Vagina (tissue), 2 donors: ENCODE results near the gene DLG2. TPM values are rescaled to one million over a fixed set of nuclear protein-coding genes. Genes with fewer than 3 reads are reported as not detected.

Experiments
- DNase-seq, 2 donors: peaks; one replicate each; pipeline ENCODE4 v3.0.0-alpha.2; 2017; ENCODE audit errors: extremely low spot score in 2 of 2
- H3K27ac ChIP-seq: fragments of 200-600 bp; sonication (generic); one replicate; pipeline ENCODE4 v1.5.1; 2019
- H3K27me3 ChIP-seq: fragments of 200-600 bp; sonication (generic); one replicate; pipeline ENCODE4 v1.5.1; 2019
- H3K36me3 ChIP-seq, 2 donors: fragments of 200-600 bp; sonication (generic); one replicate each; pipeline ENCODE4 v1.5.1; 2017 to 2019
- H3K4me1 ChIP-seq: fragments of 200-600 bp; sonication (generic); one replicate; pipeline ENCODE4 v1.5.1; 2019
- H3K4me3 ChIP-seq, 2 donors: fragments of 200-600 bp; sonication (generic); 1 replicate in 1 of 2; 2 replicates in 1 of 2; pipeline ENCODE4 v1.5.1; 2016 to 2019
- H3K9me3 ChIP-seq: fragments of 200-600 bp; sonication (generic); one replicate; pipeline ENCODE4 v1.5.1; 2019
- CTCF ChIP-seq, 3 experiments: fragments of 450-650 bp in 2 of 3; fragments of 200-600 bp in 1 of 3; sonication (generic) in 1 of 3; IDR thresholded peaks; one replicate each; pipeline ENCODE4 v1.5.1; 2017 to 2019; ENCODE audit warnings: antibody characterized with exemption in 3 of 3, mild to moderate bottlenecking in 2 of 3, moderate library complexity in 2 of 3
- POLR2A ChIP-seq, 2 donors: fragments of 450-650 bp; IDR thresholded peaks; one replicate each; pipeline ENCODE4 v1.6.1; 2017; ENCODE audit warnings: antibody characterized with exemption in 2 of 2, mild to moderate bottlenecking in 2 of 2, moderate library complexity in 2 of 2
- POLR2AphosphoS5 ChIP-seq, 2 donors: sonication (generic); formaldehyde crosslinking; IDR thresholded peaks; one replicate each; pipeline ENCODE4 v1.9.0; 2017; ENCODE audit warnings: antibody characterized with exemption in 2 of 2, mild to moderate bottlenecking in 2 of 2, low read depth in 1 of 2; ENCODE audit not compliant: insufficient read depth in 1 of 2
- intact Hi-C: fragments of 100-400 bp; cut with DNase I; formaldehyde crosslinking; loops from one replicate; pipeline ENCODE4 v1.15.1; 2023
- total RNA-seq: library from RNA; depleted of rRNA; stranded (reverse); fragments of >200 nt; gene quantifications from one replicate; pipeline ENCODE4 v1.2.3, GENCODE V29; 2016

The DLG2 gene
- total RNA-seq, 1 donor from 2014 or later, result 10.1 TPM

DNA sequence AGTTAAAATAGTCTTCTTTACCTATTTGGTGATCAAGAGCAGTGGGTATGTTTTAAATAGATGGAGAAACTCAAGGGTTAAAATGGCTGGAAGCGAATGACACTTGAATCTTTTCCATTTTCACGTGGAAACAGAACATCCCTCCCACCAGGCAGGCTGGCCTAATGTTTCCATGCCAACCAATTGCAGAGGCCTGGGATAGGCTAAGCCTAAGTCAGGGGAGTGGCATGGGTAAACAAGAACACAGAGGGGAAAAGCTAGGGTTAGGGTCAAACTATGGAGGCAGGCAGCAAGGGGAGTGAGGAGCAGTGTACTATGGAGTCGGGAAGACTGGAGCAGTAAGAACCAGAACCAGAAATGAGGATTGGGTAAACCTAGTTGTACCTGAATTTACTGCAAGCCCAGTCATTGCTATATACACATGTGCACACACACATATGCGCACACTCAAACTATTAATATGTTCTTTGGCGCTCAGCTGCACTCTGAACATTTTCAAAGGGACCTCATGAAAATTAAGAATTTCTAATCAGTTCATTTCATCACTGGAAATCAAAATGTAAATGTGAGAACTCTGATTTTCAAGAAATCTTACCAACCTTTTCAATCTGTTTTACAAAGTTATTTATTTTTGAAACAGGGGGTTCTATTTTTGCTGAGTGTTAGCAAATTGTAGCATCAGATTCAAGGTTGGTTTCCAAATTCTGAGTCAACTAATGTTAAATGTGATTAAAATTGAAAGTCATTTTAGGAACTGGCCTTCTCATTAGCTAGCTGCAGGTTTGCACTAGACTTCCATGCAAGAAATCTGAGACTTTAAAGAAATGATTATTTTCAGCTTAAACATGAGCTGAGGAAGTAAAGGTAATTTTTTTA, 2014.0 kb downstream of the DLG2 start:
- Histone ChIP-seq H3K27ac (no peak overlapping the region), H3K27me3 (no peaks in the 10 kb centered on the region), H3K9me3 (no peaks in the 10 kb centered on the region), H3K4me3 (no peak overlapping the region), H3K36me3 (no peaks in the 10 kb centered on the region), H3K4me1 (no peaks in the 10 kb centered on the region)
- no peak for TF ChIP-seq CTCF (IDR thresholded peaks at IDR 0.05)
- no peak for TF ChIP-seq POLR2AphosphoS5 (IDR thresholded peaks at IDR 0.05; ENCODE audit: insufficient read depth in 1 of 2, low read depth in 1 of 2)
- TF ChIP-seq POLR2A (IDR thresholded peaks at IDR 0.05), result no peak
- intact Hi-C loops, result no loop called here
- DNase-seq, result no peak

- intact Hi-C loops, result no loop called here
- Histone ChIP-seq H3K36me3 (no peaks in the 10 kb centered on the region), H3K9me3 (no peaks in the 10 kb centered on the region), H3K4me1 (no peaks in the 10 kb centered on the region), H3K4me3 (no peak overlapping the region), H3K27ac (no peak overlapping the region), H3K27me3 (no peaks in the 10 kb centered on the region)
- no peak for DNase-seq
- no peak for TF ChIP-seq POLR2A (IDR thresholded peaks at IDR 0.05)
- TF ChIP-seq CTCF (IDR thresholded peaks at IDR 0.05), result no peak
- no peak for TF ChIP-seq POLR2AphosphoS5 (IDR thresholded peaks at IDR 0.05; ENCODE audit: insufficient read depth in 1 of 2, low read depth in 1 of 2)
Observed at GRCh38 chr11:83611600-83611999, 2015.5 kb downstream of the DLG2 start.

DNA sequence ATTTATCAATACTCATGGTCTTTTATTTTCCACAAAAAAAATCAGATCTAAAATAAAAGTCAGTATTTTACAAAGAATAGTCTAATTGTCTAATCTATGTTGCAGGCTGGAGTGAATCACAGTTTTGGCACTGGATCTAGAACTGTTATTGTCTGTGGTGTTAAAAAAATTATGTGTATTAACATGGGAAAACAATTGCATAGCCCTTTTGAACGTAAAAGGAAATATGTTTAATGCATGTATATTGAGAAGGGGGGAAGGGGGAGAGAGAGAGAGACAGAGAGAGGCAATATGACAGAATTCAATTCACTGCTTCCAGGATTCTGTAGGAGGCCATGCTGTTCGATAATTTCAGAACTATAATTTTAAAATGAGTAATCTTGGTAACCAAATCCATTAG, 2016.1 kb downstream of the DLG2 start:
- TF ChIP-seq POLR2AphosphoS5 (IDR thresholded peaks at IDR 0.05; ENCODE audit: insufficient read depth in 1 of 2, low read depth in 1 of 2) (no peak), POLR2A (IDR thresholded peaks at IDR 0.05) (no peak), CTCF (IDR thresholded peaks at IDR 0.05) (no peak)
- no peak overlapping the region for H3K4me3 ChIP-seq
- no peak for DNase-seq
- no peak overlapping the region for H3K27ac ChIP-seq
- no peaks in the 10 kb centered on the region for H3K4me1 ChIP-seq
- no peaks in the 10 kb centered on the region for H3K27me3 ChIP-seq
- H3K36me3 ChIP-seq, result no peaks in the 10 kb centered on the region
- intact Hi-C loops, result no loop called here
- H3K9me3 ChIP-seq, result no peaks in the 10 kb centered on the region

DNA sequence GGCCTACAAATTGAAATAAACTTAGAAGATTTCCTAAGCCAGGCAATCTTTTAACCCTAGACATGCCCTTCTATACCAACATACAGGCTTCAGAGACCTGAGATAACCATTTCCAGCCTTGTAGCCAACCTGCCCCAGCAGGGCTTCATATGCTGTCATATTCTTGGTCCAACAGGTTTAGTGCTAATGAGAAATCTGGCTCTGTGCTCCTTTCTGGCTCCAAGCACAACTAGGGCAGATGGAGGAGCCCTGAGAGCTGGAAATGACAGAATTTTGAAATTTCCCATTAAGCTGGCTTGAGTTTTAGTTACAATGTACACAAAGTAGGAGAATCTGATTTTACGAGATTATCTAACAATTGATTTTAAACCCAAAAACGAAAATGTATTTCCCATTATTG, 2018.0 kb downstream of the DLG2 start:
- Histone ChIP-seq H3K4me3 (no peak overlapping the region), H3K9me3 (no peaks in the 10 kb centered on the region), H3K27ac (no peak overlapping the region), H3K4me1 (no peaks in the 10 kb centered on the region), H3K36me3 (no peaks in the 10 kb centered on the region), H3K27me3 (no peaks in the 10 kb centered on the region)
- intact Hi-C loops, result no loop called here
- TF ChIP-seq CTCF (IDR thresholded peaks at IDR 0.05) (no peak), POLR2A (IDR thresholded peaks at IDR 0.05) (no peak), POLR2AphosphoS5 (IDR thresholded peaks at IDR 0.05; ENCODE audit: insufficient read depth in 1 of 2, low read depth in 1 of 2) (no peak)
- DNase-seq, result no peak

- no peaks in the 10 kb centered on the region for H3K36me3 ChIP-seq
- H3K27ac ChIP-seq, result no peak overlapping the region
- intact Hi-C loops, result no loop called here
- no peaks in the 10 kb centered on the region for H3K9me3 ChIP-seq
- TF ChIP-seq POLR2AphosphoS5 (IDR thresholded peaks at IDR 0.05; ENCODE audit: insufficient read depth in 1 of 2, low read depth in 1 of 2) (no peak), POLR2A (IDR thresholded peaks at IDR 0.05) (no peak), CTCF (IDR thresholded peaks at IDR 0.05) (no peak)
- no peak overlapping the region for H3K4me3 ChIP-seq
- H3K27me3 ChIP-seq, result no peaks in the 10 kb centered on the region
- no peaks in the 10 kb centered on the region for H3K4me1 ChIP-seq
- DNase-seq, result no peak
Observed at GRCh38 chr11:83608571-83608970, 2018.6 kb downstream of the DLG2 start.
